Keratinocyte (primary cell): ENCODE data around the gene LRP1B. TPM values are rescaled to one million over a fixed set of nuclear protein-coding genes. Genes with fewer than 3 reads are reported as not detected.

Source experiments
- DNase-seq: peaks from one replicate; pipeline ENCODE4 v3.0.0-alpha.2; 2011; ENCODE audit warnings: low read depth, missing footprints, low spot score
- FAIRE-seq: peaks from 2 replicates; lab custom pipeline; 2011; peaks lifted over from hg19 to GRCh38; lab: Jason Lieb, UNC
- H2AFZ ChIP-seq: 2 replicates; pipeline ENCODE4 v1.6.0; 2012; ENCODE audit warnings: low read length, control low read depth, inconsistent platforms; ENCODE audit not compliant: control insufficient read depth
- H3K27ac ChIP-seq: 2 replicates; pipeline ENCODE4 v1.5.1; 2011; ENCODE audit warnings: low read length; ENCODE audit not compliant: control insufficient read depth, insufficient read depth
- H3K27me3 ChIP-seq: 3 replicates; pipeline ENCODE4 v1.6.0; 2011; ENCODE audit warnings: low read length; ENCODE audit not compliant: control insufficient read depth, insufficient read depth; ENCODE audit errors: extremely low read depth
- H3K36me3 ChIP-seq, 2 experiments: 2 replicates in 1 of 2; 3 replicates in 1 of 2; pipeline ENCODE4 v1.5.1; 2011; ENCODE audit warnings: low read length in 2 of 2, mild to moderate bottlenecking in 1 of 2; ENCODE audit not compliant: control insufficient read depth in 2 of 2, insufficient read depth in 2 of 2; ENCODE audit errors: extremely low read depth in 1 of 2
- H3K4me1 ChIP-seq: 3 replicates; pipeline ENCODE4 v1.5.1; 2011; ENCODE audit warnings: low read length; ENCODE audit not compliant: control insufficient read depth, insufficient read depth; ENCODE audit errors: extremely low read depth
- H3K4me2 ChIP-seq: 3 replicates; pipeline ENCODE4 v1.6.0; 2011; ENCODE audit warnings: low read depth, low read length; ENCODE audit not compliant: control insufficient read depth, insufficient read depth; ENCODE audit errors: extremely low read depth
- H3K4me3 ChIP-seq, 3 experiments: fragments of 200-600 bp in 1 of 3; sonication (generic) in 1 of 3; 2 replicates in 2 of 3; 3 replicates in 1 of 3; pipeline ENCODE4 v1.5.1; 2011 to 2016; ENCODE audit warnings: low read length in 3 of 3, mild to moderate bottlenecking in 3 of 3, control low read depth in 2 of 3, inconsistent platforms in 1 of 3, low read depth in 1 of 3, mixed read lengths in 1 of 3, mixed run types in 1 of 3, moderate library complexity in 1 of 3; ENCODE audit not compliant: control insufficient read depth in 2 of 3, insufficient read depth in 2 of 3; ENCODE audit errors: extremely low read depth in 1 of 3
- H3K79me2 ChIP-seq: 2 replicates; pipeline ENCODE4 v1.6.0; 2012; ENCODE audit warnings: low read length; ENCODE audit not compliant: control insufficient read depth, insufficient read depth
- H3K9ac ChIP-seq: 3 replicates; pipeline ENCODE4 v1.6.0; 2011; ENCODE audit warnings: low read length; ENCODE audit not compliant: control insufficient read depth, insufficient read depth; ENCODE audit errors: extremely low read depth
- H3K9me1 ChIP-seq: 3 replicates; pipeline ENCODE4 v1.6.0; 2011; ENCODE audit warnings: low read length; ENCODE audit not compliant: control insufficient read depth, insufficient read depth; ENCODE audit errors: extremely low read depth
- H3K9me3 ChIP-seq: 2 replicates; pipeline ENCODE4 v1.5.1; 2012; ENCODE audit warnings: low read depth, low read length; ENCODE audit not compliant: control insufficient read depth
- H4K20me1 ChIP-seq: 3 replicates; pipeline ENCODE4 v1.6.0; 2011; ENCODE audit warnings: low read length; ENCODE audit not compliant: control insufficient read depth, insufficient read depth; ENCODE audit errors: extremely low read depth
- CTCF ChIP-seq, 3 experiments: IDR thresholded peaks in 1 of 3; conservative IDR thresholded peaks in 1 of 3; optimal IDR thresholded peaks in 1 of 3; 2 replicates in 2 of 3; 3 replicates in 1 of 3; pipeline versions ENCODE3 to v1.5.1; 2011; ENCODE audit warnings: low read length in 3 of 3, mild to moderate bottlenecking in 3 of 3, moderate library complexity in 2 of 3, control low read depth in 1 of 3, inconsistent platforms in 1 of 3; ENCODE audit not compliant: insufficient read depth in 2 of 3; ENCODE audit errors: extremely low read depth in 1 of 3
- EZH2 ChIP-seq: IDR thresholded peaks from one replicate; pipeline ENCODE4 v1.6.1; 2012; ENCODE audit warnings: inconsistent platforms, mild to moderate bottlenecking, low read length, moderate library complexity
- dilution Hi-C: fragments of 300-500 bp; cut with MboI; formaldehyde crosslinking; loops from one replicate; pipeline ENCODE4 v1.7.0; 2020; ENCODE audit warnings: low sequenced_read_pairs; ENCODE audit not compliant: extremely low pct_ligation_motif_present
- polyA plus RNA-seq, 5 experiments: library from polyadenylated mRNA; depleted of rRNA in 3 of 5; stranded (reverse) in 3 of 5; stranded (forward) in 1 of 5; unstranded in 1 of 5; fragments of >200 nt; gene quantifications; 1 replicate in 1 of 5; 2 replicates in 3 of 5; 3 replicates in 1 of 5; pipeline versions ENCODE4 v1.2.1 to v1.2.3, GENCODE V29; 2011 to 2012; ENCODE audit warnings: missing spikeins in 2 of 5, low read depth in 1 of 5, low replicate concordance in 1 of 5

LRP1B gene
- polyA plus RNA-seq, 1 donor (not counting 4 experiments of a cell fraction or from before 2014, with no cell fraction given): not detected

GRCh38 chr2:141063406-141063805, 1067.4 kb downstream of the LRP1B start:
- TF ChIP-seq CTCF (optimal IDR thresholded peaks at IDR 0.05 in 1 of 3, IDR thresholded peaks at IDR 0.05 in 1 of 3, conservative IDR thresholded peaks at IDR 0.05 in 1 of 3; ENCODE audit: extremely low read depth in 1 of 3, insufficient read depth in 2 of 3, low read length in 3 of 3): no peak
- no peak for TF ChIP-seq EZH2
- Histone ChIP-seq H2AFZ (no peak overlapping the region), H3K9ac (no peak overlapping the region), H3K4me1 (no peaks in the 10 kb centered on the region), H3K9me3 (no peaks in the 10 kb centered on the region), H3K36me3 (no peaks in the 10 kb centered on the region), H3K27ac (no peak overlapping the region), H4K20me1 (no peaks in the 10 kb centered on the region), H3K4me3 (no peak overlapping the region), H3K27me3 (no peaks in the 10 kb centered on the region), H3K9me1 (no peaks in the 10 kb centered on the region), H3K4me2 (no peak overlapping the region), H3K79me2 (no peaks in the 10 kb centered on the region)
- dilution Hi-C loops: no loop called here
- FAIRE-seq: no peak
- DNase-seq: no peak

- TF ChIP-seq EZH2: no peak
- no peak for TF ChIP-seq CTCF (optimal IDR thresholded peaks at IDR 0.05 in 1 of 3, IDR thresholded peaks at IDR 0.05 in 1 of 3, conservative IDR thresholded peaks at IDR 0.05 in 1 of 3; ENCODE audit: extremely low read depth in 1 of 3, insufficient read depth in 2 of 3, low read length in 3 of 3)
Observed at GRCh38 chr2:141062443-141062842, 1068.4 kb downstream of the LRP1B start.

More at GRCh38 chr2:141062443-141062842, 1068.4 kb downstream of the LRP1B start:
- H3K4me1 ChIP-seq: no peaks in the 10 kb centered on the region
- no peaks in the 10 kb centered on the region for H4K20me1 ChIP-seq
- H3K79me2 ChIP-seq: no peaks in the 10 kb centered on the region
- dilution Hi-C loops: no loop called here
- H3K27ac ChIP-seq: no peak overlapping the region
- no peaks in the 10 kb centered on the region for H3K27me3 ChIP-seq
- no peak overlapping the region for H3K9ac ChIP-seq
- no peaks in the 10 kb centered on the region for H3K9me3 ChIP-seq
- H3K4me3 ChIP-seq: no peak overlapping the region
- H3K36me3 ChIP-seq: no peaks in the 10 kb centered on the region
- FAIRE-seq (no peak), DNase-seq (no peak)
- no peak overlapping the region for H3K4me2 ChIP-seq
- no peaks in the 10 kb centered on the region for H3K9me1 ChIP-seq
- no peak overlapping the region for H2AFZ ChIP-seq
